Vagina (tissue), 2 donors: ENCODE results near the gene SDR39U1. TPM values are rescaled to one million over a fixed set of nuclear protein-coding genes. Genes with fewer than 3 reads are reported as not detected.

Source experiments
- DNase-seq, 2 donors: peaks; one replicate each; pipeline ENCODE4 v3.0.0-alpha.2; 2017; ENCODE audit errors: extremely low spot score in 2 of 2
- H3K27ac ChIP-seq: fragments of 200-600 bp; sonication (generic); one replicate; pipeline ENCODE4 v1.5.1; 2019
- H3K27me3 ChIP-seq: fragments of 200-600 bp; sonication (generic); one replicate; pipeline ENCODE4 v1.5.1; 2019
- H3K36me3 ChIP-seq, 2 donors: fragments of 200-600 bp; sonication (generic); one replicate each; pipeline ENCODE4 v1.5.1; 2017 to 2019
- H3K4me1 ChIP-seq: fragments of 200-600 bp; sonication (generic); one replicate; pipeline ENCODE4 v1.5.1; 2019
- H3K4me3 ChIP-seq, 2 donors: fragments of 200-600 bp; sonication (generic); 1 replicate in 1 of 2; 2 replicates in 1 of 2; pipeline ENCODE4 v1.5.1; 2016 to 2019
- H3K9me3 ChIP-seq: fragments of 200-600 bp; sonication (generic); one replicate; pipeline ENCODE4 v1.5.1; 2019
- CTCF ChIP-seq, 3 experiments: fragments of 450-650 bp in 2 of 3; fragments of 200-600 bp in 1 of 3; sonication (generic) in 1 of 3; IDR thresholded peaks; one replicate each; pipeline ENCODE4 v1.5.1; 2017 to 2019; ENCODE audit warnings: antibody characterized with exemption in 3 of 3, mild to moderate bottlenecking in 2 of 3, moderate library complexity in 2 of 3
- POLR2A ChIP-seq, 2 donors: fragments of 450-650 bp; IDR thresholded peaks; one replicate each; pipeline ENCODE4 v1.6.1; 2017; ENCODE audit warnings: antibody characterized with exemption in 2 of 2, mild to moderate bottlenecking in 2 of 2, moderate library complexity in 2 of 2
- POLR2AphosphoS5 ChIP-seq, 2 donors: sonication (generic); formaldehyde crosslinking; IDR thresholded peaks; one replicate each; pipeline ENCODE4 v1.9.0; 2017; ENCODE audit warnings: antibody characterized with exemption in 2 of 2, mild to moderate bottlenecking in 2 of 2, low read depth in 1 of 2; ENCODE audit not compliant: insufficient read depth in 1 of 2
- intact Hi-C: fragments of 100-400 bp; cut with DNase I; formaldehyde crosslinking; loops from one replicate; pipeline ENCODE4 v1.15.1; 2023
- total RNA-seq: library from RNA; depleted of rRNA; stranded (reverse); fragments of >200 nt; gene quantifications from one replicate; pipeline ENCODE4 v1.2.3, GENCODE V29; 2016

SDR39U1 gene
- total RNA-seq, 1 donor from 2014 or later = 43.2 TPM

DNA sequence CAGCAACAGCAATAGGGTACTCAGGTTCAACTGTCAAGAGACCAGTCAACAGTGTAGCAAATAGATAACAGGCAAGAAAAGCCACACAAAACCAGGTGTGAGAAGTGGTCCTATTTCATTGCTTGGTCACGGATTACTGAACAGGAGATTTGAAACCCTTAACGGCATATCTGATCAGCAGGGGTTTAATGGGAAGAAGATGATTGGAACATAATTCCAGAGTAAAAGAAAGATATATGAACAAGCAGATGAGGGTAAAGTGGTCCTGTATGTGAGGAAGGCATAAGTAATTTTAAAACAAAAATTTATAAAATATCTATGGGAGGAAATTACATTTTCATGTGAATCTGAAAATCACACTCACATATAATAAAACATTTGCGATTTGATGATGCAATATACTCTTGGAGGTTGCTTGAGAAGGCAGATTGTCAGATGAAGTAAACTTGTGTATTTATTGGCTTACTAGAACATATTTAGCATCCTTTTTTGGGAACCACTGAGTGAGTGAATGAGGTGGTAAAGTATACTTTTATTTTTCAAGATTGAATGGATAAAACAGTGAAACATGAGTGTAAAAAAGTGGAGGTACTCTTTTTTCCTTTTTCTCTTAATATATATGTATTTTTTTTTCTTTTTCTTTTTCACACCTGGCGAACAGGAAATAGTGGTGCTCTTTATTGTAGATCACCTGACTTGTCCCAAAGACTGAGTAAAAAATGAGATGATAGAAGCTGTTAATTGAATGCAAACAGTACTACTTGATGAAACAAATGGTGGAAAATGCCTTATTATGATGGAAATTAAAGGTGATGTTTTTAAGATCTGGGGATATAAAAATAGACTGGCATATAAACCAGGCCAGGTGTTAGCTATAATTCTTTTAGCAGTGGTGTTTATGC lies 21.6 kb upstream of the SDR39U1 start:
- no peak for DNase-seq
- no peak overlapping the region for H3K27ac ChIP-seq
- H3K27me3 ChIP-seq = no peaks in the 10 kb centered on the region
- TF ChIP-seq POLR2AphosphoS5 (IDR thresholded peaks at IDR 0.05; ENCODE audit: insufficient read depth in 1 of 2, low read depth in 1 of 2) = no peak
- no peak for TF ChIP-seq CTCF (IDR thresholded peaks at IDR 0.05)
- no peak for TF ChIP-seq POLR2A (IDR thresholded peaks at IDR 0.05)
- no peak overlapping the region for H3K4me3 ChIP-seq
- intact Hi-C loops = no loop called here
- H3K36me3 ChIP-seq = no peaks in the 10 kb centered on the region
- H3K9me3 ChIP-seq = no peaks in the 10 kb centered on the region
- H3K4me1 ChIP-seq = no peaks in the 10 kb centered on the region

- no peak for TF ChIP-seq CTCF (IDR thresholded peaks at IDR 0.05)
- TF ChIP-seq POLR2A (IDR thresholded peaks at IDR 0.05) = no peak
- TF ChIP-seq POLR2AphosphoS5 (IDR thresholded peaks at IDR 0.05; ENCODE audit: insufficient read depth in 1 of 2, low read depth in 1 of 2) = no peak
- Histone ChIP-seq H3K4me3 (no peak overlapping the region), H3K36me3 (no peaks in the 10 kb centered on the region), H3K9me3 (no peaks in the 10 kb centered on the region), H3K27ac (no peak overlapping the region), H3K4me1 (no peaks in the 10 kb centered on the region), H3K27me3 (no peaks in the 10 kb centered on the region)
- intact Hi-C loops = no loop called here
- no peak for DNase-seq
Observed at GRCh38 chr14:24463017-24463883, 20.7 kb upstream of the SDR39U1 start.

DNA sequence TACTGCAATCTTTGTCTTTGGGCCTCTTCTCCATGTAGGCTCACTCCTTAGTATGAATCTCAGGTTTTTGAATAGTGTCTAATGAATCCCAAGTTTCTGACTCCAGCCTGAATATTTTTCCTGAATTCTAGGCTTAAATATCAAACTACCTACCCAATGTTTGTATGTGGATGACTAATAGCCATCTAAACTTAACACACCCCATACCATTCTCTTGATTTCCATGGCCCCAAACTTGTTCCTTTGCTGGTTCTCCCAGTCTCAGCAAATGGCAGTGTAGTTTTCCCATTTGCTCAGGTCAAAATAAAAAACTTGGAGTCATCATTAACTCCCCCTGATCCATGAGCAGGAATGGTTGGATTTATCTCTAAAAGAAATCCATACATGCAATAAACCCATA lies 18.8 kb upstream of the SDR39U1 start:
- Histone ChIP-seq H3K4me1 (no peaks in the 10 kb centered on the region), H3K4me3 (no peak overlapping the region), H3K27ac (no peak overlapping the region), H3K27me3 (no peaks in the 10 kb centered on the region), H3K9me3 (no peaks in the 10 kb centered on the region), H3K36me3 (no peaks in the 10 kb centered on the region)
- TF ChIP-seq CTCF (IDR thresholded peaks at IDR 0.05) (no peak), POLR2A (IDR thresholded peaks at IDR 0.05) (no peak), POLR2AphosphoS5 (IDR thresholded peaks at IDR 0.05; ENCODE audit: insufficient read depth in 1 of 2, low read depth in 1 of 2) (no peak)
- intact Hi-C loops = no loop called here
- no peak for DNase-seq

GRCh38 chr14:24459331-24459730 lies 16.8 kb upstream of the SDR39U1 start:
- Histone ChIP-seq H3K27ac (no peak overlapping the region), H3K9me3 (no peaks in the 10 kb centered on the region), H3K36me3 (no peaks in the 10 kb centered on the region), H3K4me3 (no peak overlapping the region), H3K27me3 (no peaks in the 10 kb centered on the region), H3K4me1 (no peaks in the 10 kb centered on the region)
- no peak for DNase-seq
- intact Hi-C loops = no loop called here
- TF ChIP-seq POLR2A (IDR thresholded peaks at IDR 0.05) (no peak), POLR2AphosphoS5 (IDR thresholded peaks at IDR 0.05; ENCODE audit: insufficient read depth in 1 of 2, low read depth in 1 of 2) (no peak), CTCF (IDR thresholded peaks at IDR 0.05) (no peak)
